ENCODE measurements around the gene ARHGAP19. TPM values are rescaled to one million over a fixed set of nuclear protein-coding genes. Genes with fewer than 3 reads are reported as not detected.

The ARHGAP19 gene
- total and polyA plus RNA-seq, 7 donors, result 3.0 to 9.1 (median 6.0) TPM

- H3K9me3 ChIP-seq, result no peaks in the 10 kb centered on the region
- DNase-seq, result no peak
- H3K27ac ChIP-seq, result peak overlapping the region in 1 of 4 donors; percentile 95
- TF ChIP-seq EP300 (IDR thresholded peaks at IDR 0.05), result no peak
- TF ChIP-seq CTCF (IDR thresholded peaks at IDR 0.05), result no peak
- TF ChIP-seq POLR2AphosphoS5 (IDR thresholded peaks at IDR 0.05), result no peak
- no peak for TF ChIP-seq POLR2A (IDR thresholded peaks at IDR 0.05)
- intact Hi-C loops (cut with DNase I), result loop anchor here (5.0 kb wide), 1 partner anchor 73 kb away; the partner anchor contains the start of gene RRP12
- WGBS, 2 donors, result 67 to 89% methylated on average over 5 of the region's 5 CpGs
- no peak overlapping the region for H3K4me3 ChIP-seq
- H3K27me3 ChIP-seq, result no peaks in the 10 kb centered on the region
- peaks cover 0 to 42% (median 34%) of the 10 kb centered on the region in 4 donors for H3K4me1 ChIP-seq
- H3K36me3 ChIP-seq, result peaks cover 0 to 14% (median 0%) of the 10 kb centered on the region in 4 donors
These were observed 37.3 kb upstream of the ARHGAP19 start for GRCh38 chr10:97329766-97330165.

- Histone ChIP-seq H3K4me3 (no peak overlapping the region), H3K36me3 (peaks cover 0 to 14% (median 0%) of the 10 kb centered on the region in 4 donors), H3K9me3 (no peaks in the 10 kb centered on the region), H3K27me3 (no peaks in the 10 kb centered on the region), H3K27ac (peak overlapping the region in 2 of 4 donors; percentile 5 to 95), H3K4me1 (peaks cover 0 to 41% (median 34%) of the 10 kb centered on the region in 4 donors)
- no peak for DNase-seq
- no peak for TF ChIP-seq EP300 (IDR thresholded peaks at IDR 0.05)
- no peak for TF ChIP-seq CTCF (IDR thresholded peaks at IDR 0.05)
- no peak for TF ChIP-seq POLR2AphosphoS5 (IDR thresholded peaks at IDR 0.05)
- no peak for TF ChIP-seq POLR2A (IDR thresholded peaks at IDR 0.05)
- intact Hi-C loops (cut with DNase I), result no loop called here
- 47 to 80% methylated on average over 3 of the region's 3 CpGs for WGBS, 2 donors
These were observed 36.4 kb upstream of the ARHGAP19 start for GRCh38 chr10:97328646-97329453.

GRCh38 chr10:97327348-97328294 lies 35.2 kb upstream of the ARHGAP19 start:
- Histone ChIP-seq H3K4me3 (no peak overlapping the region), H3K9me3 (no peaks in the 10 kb centered on the region), H3K27ac (no peak overlapping the region), H3K27me3 (no peaks in the 10 kb centered on the region), H3K4me1 (peaks cover 0 to 34% (median 30%) of the 10 kb centered on the region in 4 donors), H3K36me3 (peaks cover 0 to 14% (median 0%) of the 10 kb centered on the region in 4 donors)
- TF ChIP-seq EP300 (IDR thresholded peaks at IDR 0.05) (no peak), POLR2A (IDR thresholded peaks at IDR 0.05) (no peak), CTCF (IDR thresholded peaks at IDR 0.05) (no peak), POLR2AphosphoS5 (IDR thresholded peaks at IDR 0.05) (no peak)
- intact Hi-C loops (cut with DNase I), result no loop called here
- no peak for DNase-seq
- WGBS, 2 donors, result 24 to 65% methylated on average over 7 of the region's 7 CpGs

- TF ChIP-seq EP300 (IDR thresholded peaks at IDR 0.05), result no peak
- no peak for TF ChIP-seq POLR2A (IDR thresholded peaks at IDR 0.05)
- no peak for TF ChIP-seq POLR2AphosphoS5 (IDR thresholded peaks at IDR 0.05)
- TF ChIP-seq CTCF (IDR thresholded peaks at IDR 0.05), result no peak
- 85 to 93% methylated on average over 9 of the region's 9 CpGs for WGBS, 2 donors
- intact Hi-C loops (cut with DNase I), result no loop called here
- Histone ChIP-seq H3K36me3 (peaks cover 0 to 14% (median 0%) of the 10 kb centered on the region in 4 donors), H3K27ac (no peak overlapping the region), H3K4me1 (peaks cover 0 to 27% (median 24%) of the 10 kb centered on the region in 4 donors), H3K4me3 (no peak overlapping the region), H3K9me3 (no peaks in the 10 kb centered on the region), H3K27me3 (no peaks in the 10 kb centered on the region)
- no peak for DNase-seq
These were observed 33.3 kb upstream of the ARHGAP19 start for GRCh38 chr10:97325754-97326153.

Measured in sigmoid colon (tissue), 7 donors.